SIG-M5 (cell line): Measurements from ENCODE around the gene AKT1S1.
A peak's percentile ranks its signal among the peaks of the same experiment; 100 is the strongest.

ENCODE experiments used
- DNase-seq: peaks from one replicate; lab custom pipeline; 2025; lab: John Stamatoyannopoulos, UW

AKT1S1 gene

GRCh38 chr19:49866933-49867782 lies 10.0 kb downstream of the AKT1S1 start, which contains the start of gene PNKP:
Gene PNKP, minus strand, starts transcription at chr19:49867576. Its CDS starts 372 bp downstream, at chr19:49867204.
- peak; percentile 49 for DNase-seq

DNA sequence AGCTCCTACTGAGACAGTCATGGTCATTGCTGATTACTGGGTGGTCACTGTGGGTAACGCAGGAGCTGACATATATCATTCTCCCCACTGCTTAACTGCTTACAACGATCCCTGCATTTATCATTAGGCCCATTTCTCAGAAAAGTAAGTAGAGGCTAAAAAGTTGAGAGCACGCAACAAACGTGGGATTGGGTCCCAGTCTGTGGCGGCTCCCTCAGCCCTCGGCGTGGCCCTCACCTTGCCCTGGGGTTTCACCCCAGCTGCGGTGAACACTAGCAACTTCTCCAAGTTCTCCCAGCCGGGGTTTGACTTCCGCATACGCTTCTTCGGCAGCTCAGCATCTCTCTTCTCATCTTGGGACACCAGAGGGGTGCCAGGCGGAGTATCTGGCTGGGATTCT lies 12.3 kb downstream of the AKT1S1 start:
- no peak for DNase-seq

DNA sequence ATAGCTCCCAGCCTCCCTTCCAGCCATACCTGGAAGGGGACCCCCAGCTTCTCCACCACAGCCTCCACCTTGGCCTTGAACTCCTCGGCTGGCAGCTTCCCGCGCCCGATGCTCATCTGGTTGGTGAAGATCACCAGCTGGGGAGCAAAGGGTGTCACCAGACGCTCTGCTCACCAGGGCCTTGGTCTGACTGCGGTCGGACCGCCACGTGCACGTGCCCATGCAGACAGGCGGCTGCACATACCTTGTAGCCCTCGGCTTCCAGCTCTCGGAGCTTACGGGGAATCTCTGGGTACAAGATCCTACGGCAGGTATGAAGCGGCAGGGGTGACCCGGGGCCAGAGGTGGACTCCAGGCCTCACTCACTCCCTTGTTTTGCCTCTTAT lies 13.2 kb downstream of the AKT1S1 start:
- no peak for DNase-seq

DNA sequence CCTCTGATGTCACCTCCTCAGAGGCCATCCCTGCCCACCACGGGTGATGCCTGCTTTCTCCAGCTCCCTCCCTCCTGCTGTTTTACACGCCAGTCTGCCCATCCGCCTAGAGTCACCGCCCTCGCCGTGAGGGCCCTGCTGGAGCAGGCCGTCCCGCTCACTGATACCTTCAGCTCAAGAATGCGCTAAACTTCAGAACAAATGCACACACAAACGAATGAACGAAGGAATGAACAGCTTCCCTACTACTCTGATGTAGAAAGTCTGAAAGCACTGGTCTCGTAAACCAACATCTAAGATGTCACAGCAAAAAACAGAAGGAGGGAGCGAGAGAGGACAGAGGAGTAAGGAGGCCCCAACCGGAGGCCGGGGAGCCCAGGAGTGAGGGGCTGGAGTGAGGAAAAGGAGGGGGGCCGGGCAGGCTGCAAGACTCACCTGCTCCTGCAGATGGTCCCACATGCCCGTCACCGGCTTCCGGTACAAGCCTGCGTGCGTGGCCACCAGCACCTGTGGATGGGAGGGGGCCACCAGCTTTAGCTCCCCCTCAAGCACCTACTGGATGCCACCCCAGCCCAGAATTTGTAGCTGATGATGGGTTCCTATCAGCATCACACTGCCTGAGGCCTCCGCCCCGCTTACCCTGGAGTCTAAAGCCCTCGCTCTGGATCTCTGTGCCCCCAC lies 13.8 kb downstream of the AKT1S1 start:
- DNase-seq = no peak

GRCh38 chr19:49862391-49863253 lies 14.5 kb downstream of the AKT1S1 start:
- no peak for DNase-seq

- no peak for DNase-seq
These were observed 15.4 kb downstream of the AKT1S1 start for GRCh38 chr19:49861541-49862378.

DNA sequence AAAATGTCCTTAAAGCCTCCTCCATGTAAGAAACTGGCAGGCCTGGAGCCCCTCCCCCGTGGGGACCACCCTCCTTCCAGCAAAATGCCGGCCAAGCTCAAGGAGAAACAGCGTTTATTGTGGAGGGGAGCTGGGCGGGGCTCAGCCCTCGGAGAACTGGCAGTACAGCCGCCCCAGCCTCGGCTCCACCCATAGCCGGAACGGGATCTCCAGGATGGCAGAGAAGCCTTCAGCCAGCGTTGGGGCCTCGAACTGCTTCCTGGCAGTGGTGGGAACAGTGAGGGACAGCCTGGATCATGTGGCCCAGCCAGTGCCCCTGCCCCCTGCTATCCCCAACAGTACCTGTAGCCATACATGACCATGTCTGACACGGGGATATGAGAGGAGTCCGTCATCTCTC lies 16.0 kb downstream of the AKT1S1 start:
- DNase-seq = no peak

DNA sequence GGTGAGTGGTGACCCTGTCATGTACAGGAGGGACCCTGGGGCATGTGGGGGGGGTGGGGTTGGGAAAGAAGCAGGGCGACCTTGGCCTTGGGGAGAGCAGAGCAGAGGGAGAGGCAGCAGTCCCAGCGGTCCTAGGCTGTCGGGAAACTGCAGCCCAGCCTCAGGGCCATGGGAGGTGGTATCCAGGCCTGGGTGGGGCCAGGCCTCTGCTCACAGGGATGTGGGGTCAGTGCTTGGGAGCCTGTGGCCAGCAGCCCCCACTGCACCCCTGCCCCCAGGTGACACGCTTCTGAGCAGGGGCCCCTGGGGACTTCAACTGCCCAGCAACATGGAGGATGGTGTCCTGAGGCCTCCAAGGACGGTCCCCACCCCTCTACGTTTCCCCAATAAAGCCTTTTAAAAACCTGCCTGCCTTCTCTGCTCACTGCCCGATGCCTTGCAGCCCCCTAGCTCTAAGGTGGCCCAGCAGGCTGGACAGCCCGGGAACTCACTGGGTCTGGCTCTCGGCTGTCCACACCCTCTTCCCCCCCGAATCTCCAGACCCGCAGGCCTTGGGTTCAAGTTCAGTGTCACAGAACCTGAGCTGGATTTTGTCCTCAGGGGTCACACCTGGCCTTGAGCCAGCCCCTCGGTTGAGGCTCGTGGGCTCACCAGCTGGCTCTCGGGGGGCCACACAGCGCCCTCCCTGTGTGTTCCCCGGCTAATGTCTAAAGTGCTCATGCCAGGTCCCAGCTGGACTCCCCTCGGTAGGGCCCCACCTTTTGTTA lies 16.6 kb downstream of the AKT1S1 start:
- DNase-seq = no peak

DNA sequence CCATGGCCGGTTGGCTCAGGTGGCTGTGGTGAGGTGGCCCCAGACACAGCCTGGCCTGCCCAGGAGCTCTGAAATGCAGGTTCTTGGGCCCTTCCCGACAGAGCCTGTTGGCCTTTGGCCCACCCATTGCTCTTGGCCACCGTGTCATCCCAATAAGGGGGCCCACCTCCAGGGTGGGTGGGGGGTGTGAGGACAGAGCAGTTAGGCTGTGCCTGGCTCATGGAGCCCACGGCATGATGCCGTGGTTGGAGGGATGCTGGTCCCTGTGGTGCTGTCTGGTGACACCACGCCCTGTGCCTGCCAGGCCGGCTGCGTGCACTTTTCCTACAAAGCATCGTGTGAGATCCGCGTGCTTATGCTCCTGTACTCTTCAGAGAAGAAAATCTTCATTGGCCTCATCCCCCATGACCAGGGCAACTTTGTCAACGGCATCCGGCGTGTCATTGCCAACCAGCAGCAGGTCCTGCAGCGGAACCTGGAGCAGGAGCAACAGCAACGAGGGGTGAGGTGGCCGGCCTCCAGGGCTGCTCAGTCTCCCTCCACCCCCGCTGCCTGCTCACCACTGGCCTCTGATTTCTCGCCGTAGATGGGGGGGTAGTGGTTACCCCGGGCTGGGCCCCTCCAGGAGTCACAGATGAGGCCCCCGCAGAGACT lies 17.3 kb downstream of the AKT1S1 start:
- no peak for DNase-seq

DNA sequence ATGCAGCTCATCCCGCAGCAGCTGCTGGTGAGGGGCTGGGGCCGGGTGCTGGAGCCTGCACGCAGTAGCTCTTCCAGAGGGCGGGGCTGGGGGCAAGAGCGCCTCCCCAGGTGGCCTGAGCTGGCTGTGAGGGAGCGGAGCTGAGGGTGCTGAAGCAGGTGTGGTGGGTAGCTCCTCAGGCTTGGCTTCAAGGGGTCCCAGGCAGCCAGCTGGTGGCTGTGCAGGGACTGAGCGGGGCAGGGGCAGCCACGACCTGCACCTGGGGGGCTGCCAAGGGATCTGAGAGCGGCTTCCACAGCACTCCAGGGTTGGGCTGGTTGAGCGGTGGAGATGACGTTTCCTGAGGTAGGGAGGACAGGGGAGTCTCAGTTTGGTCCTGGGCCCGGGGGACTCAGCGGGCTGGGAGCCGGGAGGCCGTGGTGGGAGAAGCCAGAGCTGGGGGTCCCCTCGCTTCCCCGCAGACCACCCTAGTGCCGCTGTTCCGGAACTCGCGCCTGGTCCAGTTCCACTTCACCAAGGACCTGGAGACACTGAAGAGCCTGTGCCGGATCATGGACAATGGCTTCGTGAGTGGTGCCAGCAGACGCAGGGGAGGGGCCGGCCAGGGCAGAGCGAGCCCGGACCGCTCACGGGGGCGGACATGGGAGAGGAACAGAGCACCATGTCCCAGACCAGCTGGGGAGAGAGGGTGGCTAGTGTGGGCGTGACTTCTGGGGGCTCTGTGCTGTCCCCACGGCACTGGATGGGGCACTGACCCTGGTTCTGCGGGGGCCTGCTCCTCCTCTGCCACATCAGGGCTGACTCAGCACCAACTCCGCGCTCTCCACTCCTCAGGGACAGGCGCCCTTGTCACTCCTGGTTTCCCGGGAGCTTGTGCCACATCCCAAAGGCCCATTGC lies 18.8 kb downstream of the AKT1S1 start:
- DNase-seq = no peak

GRCh38 chr19:49857838-49858087 lies 19.4 kb downstream of the AKT1S1 start:
- no peak for DNase-seq

DNA sequence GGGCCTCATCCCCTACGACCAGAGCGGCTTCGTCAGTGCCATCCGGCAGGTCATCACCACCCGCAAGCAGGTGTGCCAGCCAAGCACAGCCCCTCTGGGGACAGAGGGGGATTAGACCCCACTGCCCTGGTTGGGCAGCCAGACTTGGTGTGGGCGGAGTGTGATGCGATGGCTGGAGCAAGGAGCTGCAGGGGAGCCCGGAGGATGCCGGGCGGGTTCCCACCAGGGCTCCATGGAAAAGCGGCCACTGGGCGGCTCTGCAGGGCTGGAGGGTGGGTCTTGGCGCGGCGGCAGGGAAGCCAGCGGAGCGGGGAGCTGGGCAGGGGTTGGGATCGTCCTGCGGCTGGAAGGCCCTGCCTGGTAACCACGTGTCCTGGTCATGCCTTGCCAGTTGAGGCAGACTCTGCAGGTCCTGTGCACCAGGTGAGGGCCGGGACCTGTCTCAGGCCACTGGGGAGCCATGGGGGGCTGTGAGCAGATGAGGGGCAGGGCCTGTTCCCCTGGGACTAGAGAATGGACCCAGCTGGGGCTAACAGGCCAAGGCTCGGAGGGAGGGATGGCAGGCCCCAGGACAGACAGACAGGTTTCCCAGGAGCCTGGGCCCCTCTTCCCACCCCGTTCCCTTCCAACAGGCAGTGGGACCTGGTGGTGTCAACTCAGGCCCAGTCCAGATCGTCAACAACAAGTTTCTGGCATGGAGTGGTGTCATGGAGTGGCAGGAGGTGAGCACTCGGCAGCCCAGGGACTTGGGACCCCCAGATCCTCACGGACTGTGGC lies 19.9 kb downstream of the AKT1S1 start:
- no peak for DNase-seq

GRCh38 chr19:49856574-49857021 lies 20.6 kb downstream of the AKT1S1 start:
- no peak for DNase-seq

DNA sequence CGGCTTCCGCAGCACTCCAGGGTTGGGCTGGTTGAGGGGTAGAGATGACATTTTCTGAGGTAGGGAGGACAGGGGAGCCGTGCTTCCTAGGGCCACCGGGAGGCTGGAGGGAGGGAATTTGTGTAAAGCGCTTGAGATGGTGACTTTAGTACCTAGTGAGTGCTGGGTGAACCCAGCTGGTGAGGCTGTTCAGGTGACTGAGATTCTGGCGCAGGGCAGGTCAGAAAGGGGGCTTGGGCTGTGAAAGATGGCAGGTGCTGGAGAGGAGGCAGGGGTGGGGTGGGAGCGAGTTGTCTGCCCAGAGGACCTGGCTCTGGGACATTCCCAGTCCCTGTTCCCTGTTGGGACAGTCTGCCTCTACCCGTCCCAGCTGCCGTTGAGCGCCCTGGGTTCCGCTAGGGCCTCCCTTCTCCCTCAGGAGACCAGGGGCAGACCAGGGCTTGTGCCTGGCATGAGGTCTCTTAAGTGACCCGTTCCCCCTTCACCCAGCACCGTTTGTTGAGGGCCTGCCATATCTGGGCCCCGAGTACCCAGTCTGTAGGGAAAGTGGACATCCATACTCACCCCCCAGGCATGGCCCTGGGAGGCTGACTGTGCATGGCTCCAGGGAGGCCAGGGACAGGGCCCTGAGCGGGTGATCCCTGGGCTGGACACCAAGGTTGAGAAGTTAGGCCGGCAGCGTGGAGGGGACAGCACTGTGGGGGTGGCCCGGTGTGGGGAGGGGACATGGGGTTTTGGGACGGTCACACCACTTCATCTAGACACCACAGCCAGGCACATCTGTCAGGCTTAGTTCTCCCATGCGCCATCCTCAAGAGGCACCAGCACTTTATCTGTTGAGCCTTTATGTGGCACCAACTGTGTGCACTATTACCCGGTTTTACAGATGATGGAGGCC lies 21.2 kb downstream of the AKT1S1 start:
- DNase-seq = no peak

- no peak for DNase-seq
These were observed 21.9 kb downstream of the AKT1S1 start for GRCh38 chr19:49855277-49855675.

DNA sequence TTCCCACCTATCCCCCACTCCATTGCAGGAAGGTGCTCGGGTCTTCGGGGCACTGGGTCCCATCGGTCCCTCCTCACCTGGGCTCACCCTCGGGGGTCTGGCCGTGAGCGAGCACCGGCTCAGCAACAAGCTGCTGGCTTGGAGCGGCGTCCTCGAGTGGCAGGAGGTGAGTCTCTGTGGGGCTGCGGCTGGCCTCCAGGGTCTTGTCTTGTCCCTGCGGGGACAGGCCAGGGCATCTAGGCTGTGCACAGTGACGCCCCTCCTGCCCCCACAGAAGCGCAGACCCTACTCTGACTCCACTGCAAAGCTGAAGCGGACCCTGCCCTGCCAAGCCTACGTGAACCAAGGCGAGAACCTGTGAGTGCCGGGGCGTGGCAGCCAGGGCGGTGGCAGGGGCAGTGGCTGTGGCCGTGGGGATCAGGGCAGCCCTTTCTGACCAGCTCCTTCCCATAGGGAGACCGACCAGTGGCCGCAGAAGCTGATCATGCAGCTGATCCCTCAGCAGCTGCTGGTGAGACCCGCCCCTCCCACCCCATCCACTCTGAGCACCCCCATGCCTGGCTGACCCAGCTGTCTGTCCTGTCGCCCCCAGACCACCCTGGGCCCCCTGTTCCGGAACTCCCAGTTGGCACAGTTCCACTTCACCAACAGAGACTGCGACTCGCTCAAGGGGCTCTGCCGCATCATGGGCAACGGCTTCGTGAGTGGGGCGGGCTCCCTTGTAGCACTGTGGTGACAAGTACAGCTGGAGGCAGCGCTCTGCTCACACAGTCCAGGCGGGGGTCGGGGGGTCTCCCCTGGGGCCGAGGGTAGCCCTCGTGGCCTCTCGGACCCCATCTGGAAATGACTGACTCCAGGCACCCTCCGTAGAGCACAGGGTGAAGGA lies 22.5 kb downstream of the AKT1S1 start:
- DNase-seq = no peak
